NCI-H345 treated with DMSO at 0.1 percent for 48 hours (cell line): Measurements from ENCODE around the gene BMS1.
A peak's percentile ranks its signal among the peaks of the same experiment; 100 is the strongest.
"Not testable (repeated sequence)": the region's sequence is repeated elsewhere in the genome, so short reads cannot be mapped to it uniquely, and the experiment has no call there.

ENCODE experiments used
- DNase-seq: peaks from one replicate; lab custom pipeline; 2025; ENCODE audit not compliant: unreplicated experiment; lab: John Stamatoyannopoulos, UW

The BMS1 gene

GRCh38 chr10:42782446-42783180 is at the start of gene BMS1:
Gene BMS1 (plus strand): TSS chr10:42782795. CDS start chr10:42784395, 1,600 bp downstream.
- DNase-seq, result peak; percentile 74

- DNase-seq, result no peak
These were observed 48.1 kb upstream of the BMS1 start for GRCh38 chr10:42734536-42734935.

GRCh38 chr10:42738679-42739078 is 43.9 kb upstream of the BMS1 start:
- DNase-seq, result no peak

- not testable (repeated sequence) for DNase-seq
These were observed 41.1 kb upstream of the BMS1 start for GRCh38 chr10:42741536-42741935.

- DNase-seq, result no peak
These were observed 38.9 kb upstream of the BMS1 start for GRCh38 chr10:42743697-42744096.

GRCh38 chr10:42744134-42744701 is 38.4 kb upstream of the BMS1 start:
- no peak for DNase-seq

GRCh38 chr10:42753126-42753506 is 29.5 kb upstream of the BMS1 start:
- peak; percentile 39 for DNase-seq

- no peak for DNase-seq
These were observed 29.0 kb upstream of the BMS1 start for GRCh38 chr10:42753507-42754154.

- no peak for DNase-seq
These were observed 28.2 kb upstream of the BMS1 start for GRCh38 chr10:42754155-42755027.

- no peak for DNase-seq
These were observed 27.6 kb upstream of the BMS1 start for GRCh38 chr10:42755028-42755451.

GRCh38 chr10:42755556-42756093 is 27.0 kb upstream of the BMS1 start:
- DNase-seq, result no peak

GRCh38 chr10:42767906-42768305 is 14.7 kb upstream of the BMS1 start:
- no peak for DNase-seq

- DNase-seq, result no peak
These were observed 13.9 kb upstream of the BMS1 start for GRCh38 chr10:42768581-42769152.

GRCh38 chr10:42769173-42769572 is 13.4 kb upstream of the BMS1 start:
- no peak for DNase-seq

- DNase-seq, result no peak
These were observed 12.9 kb upstream of the BMS1 start for GRCh38 chr10:42769673-42770072.

GRCh38 chr10:42776681-42777080 is 5.9 kb upstream of the BMS1 start:
- no peak for DNase-seq

- no peak for DNase-seq
These were observed 2.1 kb upstream of the BMS1 start for GRCh38 chr10:42780456-42780855.

- no peak for DNase-seq
These were observed 626 bp upstream of the BMS1 start for GRCh38 chr10:42781893-42782445.

GRCh38 chr10:42783181-42783549 is 570 bp downstream of the BMS1 start:
- DNase-seq, result peak; percentile 44

GRCh38 chr10:42785759-42786158 is 3.2 kb downstream of the BMS1 start:
- no peak for DNase-seq
